CD1c-positive myeloid dendritic cell (primary cell): ENCODE data around the gene NPR1.
"Not testable (repeated sequence)": the region's sequence is repeated elsewhere in the genome, so short reads cannot be mapped to it uniquely, and the experiment has no call there.

Source experiments
- DNase-seq: peaks from one replicate; pipeline ENCODE4 v3.0.0-alpha.2; 2016; ENCODE audit errors: extremely low spot score

The NPR1 gene

DNA sequence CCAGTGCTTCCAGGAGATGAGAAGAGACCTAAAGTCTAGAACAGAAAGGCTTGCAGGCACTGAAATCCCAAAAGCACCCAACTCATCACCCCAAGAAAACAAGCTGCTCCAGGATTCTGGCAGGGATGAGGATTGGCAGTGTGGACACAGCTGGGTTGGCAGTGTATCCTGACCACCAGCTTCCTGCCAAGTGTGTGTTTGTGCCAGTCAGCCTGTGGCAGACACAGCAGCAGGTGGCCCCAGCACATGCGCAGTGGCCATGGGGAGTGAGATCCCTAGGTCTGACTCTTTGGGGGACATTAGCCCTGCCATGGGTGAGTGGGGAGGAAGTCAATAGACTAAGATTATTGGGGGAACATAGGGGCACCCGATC lies 28.6 kb upstream of the NPR1 start:
- no peak for DNase-seq

DNA sequence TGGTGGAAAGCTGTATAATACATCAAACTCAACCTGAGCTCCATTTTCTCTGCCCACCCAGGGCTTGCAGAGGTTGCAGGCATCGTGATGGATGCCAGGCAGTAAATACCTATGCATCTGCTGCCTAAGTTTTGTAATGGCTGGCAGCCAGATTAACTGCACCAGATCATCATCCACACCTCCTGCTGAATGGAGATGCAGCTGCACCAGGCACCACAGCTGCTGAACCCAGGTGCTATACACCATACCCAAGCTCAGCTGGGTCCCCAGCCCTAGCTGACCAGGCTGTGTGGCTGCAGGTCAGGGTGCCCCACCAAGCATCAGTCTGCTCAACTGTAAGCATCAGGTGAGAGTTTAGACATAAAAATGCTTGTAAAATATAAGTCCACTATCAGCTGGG lies 26.7 kb upstream of the NPR1 start:
- no peak for DNase-seq

- DNase-seq = peak; percentile 68
Observed at GRCh38 chr1:153652805-153653500, 25.5 kb upstream of the NPR1 start.

GRCh38 chr1:153655333-153655732 lies 23.2 kb upstream of the NPR1 start:
- DNase-seq = no peak

GRCh38 chr1:153658400-153659174 lies 19.9 kb upstream of the NPR1 start, which contains the start of gene SNAPIN:
TSS of gene SNAPIN (plus strand) at chr1:153658703. CDS start at chr1:153658744, 41 bp downstream.
- peak; percentile 94 for DNase-seq

DNA sequence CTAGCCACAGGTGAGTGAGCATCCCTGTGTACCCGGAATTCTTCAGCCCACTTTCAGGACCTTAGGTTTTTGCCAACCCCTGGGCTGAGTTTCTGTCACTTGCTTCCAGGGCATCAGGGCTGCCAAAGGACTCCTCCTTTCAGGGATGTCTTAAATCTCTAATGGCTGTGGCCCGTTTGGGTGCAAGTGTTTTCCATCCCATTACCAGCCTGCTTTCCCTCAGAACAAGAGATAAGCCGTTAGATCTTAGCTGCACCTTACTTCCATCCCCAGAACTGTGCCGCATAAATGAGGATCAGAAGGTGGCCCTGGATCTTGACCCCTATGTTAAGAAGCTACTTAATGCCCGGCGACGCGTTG lies 19.3 kb upstream of the NPR1 start:
- no peak for DNase-seq

DNA sequence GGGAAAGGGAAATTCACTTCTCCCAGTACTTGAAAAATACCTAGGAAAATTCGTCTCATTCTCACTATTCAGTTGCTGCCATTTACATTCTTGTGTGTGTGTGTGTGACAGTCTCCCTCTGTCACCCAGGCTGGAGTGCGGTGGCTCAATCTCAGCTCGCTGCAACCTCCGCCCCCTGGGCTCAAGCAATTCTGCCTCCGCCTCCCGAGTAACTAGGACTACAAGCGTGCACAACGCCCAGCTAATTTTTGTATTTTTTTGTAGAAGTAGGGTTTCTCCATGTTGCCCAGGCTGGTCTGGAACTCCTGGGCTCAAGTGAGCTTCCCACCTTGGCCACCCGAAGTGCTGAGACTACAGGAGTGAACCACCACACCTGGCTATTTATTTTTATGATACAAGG lies 18.8 kb upstream of the NPR1 start:
- DNase-seq = no peak

DNA sequence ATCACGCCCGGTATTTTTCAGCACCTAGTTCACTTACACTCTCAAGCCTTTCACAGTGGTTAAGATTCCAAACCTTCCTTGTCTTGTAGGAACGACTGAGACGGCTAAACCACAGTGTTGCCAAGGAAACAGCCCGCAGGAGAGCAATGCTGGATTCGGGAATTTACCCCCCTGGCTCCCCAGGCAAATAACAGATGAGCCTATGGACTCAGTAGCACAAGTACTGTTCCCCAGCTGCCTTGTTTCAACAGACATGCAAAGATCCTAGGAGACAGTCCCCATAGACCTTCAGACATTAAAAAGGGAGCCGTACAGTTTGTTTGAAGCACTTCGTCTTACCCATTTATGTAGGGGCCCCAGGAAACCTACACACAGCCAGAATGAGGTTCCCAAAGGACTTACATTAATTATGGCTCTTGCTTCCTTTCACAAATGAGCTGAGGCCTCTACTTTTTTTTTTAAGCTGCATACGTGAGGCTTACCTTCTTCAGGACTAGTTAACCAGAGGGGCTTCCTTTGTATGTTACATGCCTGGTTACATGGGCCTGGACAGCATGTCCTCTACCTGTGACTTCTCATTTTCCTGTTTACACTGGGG lies 17.3 kb upstream of the NPR1 start:
- DNase-seq = no peak

DNA sequence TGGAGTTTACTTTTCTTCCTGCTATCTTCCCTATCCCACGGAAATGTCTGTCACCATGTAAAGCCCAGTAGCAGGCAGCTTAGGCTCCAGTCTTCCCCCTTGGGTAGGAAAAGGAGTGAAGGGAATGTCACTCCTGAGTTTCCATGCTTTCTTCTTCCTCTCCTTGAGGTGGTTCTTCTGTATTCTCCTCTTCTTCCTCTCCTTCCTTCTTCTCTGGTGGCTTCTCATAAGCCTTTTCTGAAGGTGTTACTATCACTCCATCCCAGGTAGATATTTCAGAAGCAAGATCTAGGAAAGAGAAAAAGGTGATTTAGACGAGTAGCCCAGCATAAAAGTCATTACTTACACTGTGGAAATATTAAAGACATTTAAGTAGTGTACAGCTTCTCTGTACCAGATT lies 16.2 kb upstream of the NPR1 start:
- no peak for DNase-seq

- DNase-seq = no peak
Observed at GRCh38 chr1:153663211-153663610, 15.3 kb upstream of the NPR1 start.

DNA sequence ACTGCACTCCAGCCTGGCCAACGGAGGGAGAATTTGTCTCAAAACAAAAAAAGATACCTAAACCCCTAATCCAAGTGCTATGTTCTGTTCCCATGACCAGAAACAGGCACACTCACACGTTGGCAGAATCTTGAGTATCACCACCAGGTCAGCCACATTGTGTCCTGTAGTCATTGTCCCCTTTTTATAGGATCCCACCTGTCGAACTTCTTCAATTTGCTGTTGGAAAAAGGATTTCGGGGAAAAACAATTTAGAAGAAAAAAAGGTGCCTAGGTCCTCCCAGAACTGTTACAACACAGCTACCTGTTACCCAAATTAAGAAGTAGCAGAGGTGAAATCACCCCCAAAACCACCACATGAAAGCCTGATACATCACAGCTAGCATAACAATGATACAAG lies 11.0 kb upstream of the NPR1 start:
- no peak for DNase-seq

- not testable (repeated sequence) for DNase-seq
Observed at GRCh38 chr1:153668672-153669071, 9.8 kb upstream of the NPR1 start.

GRCh38 chr1:153669606-153670005 lies 8.9 kb upstream of the NPR1 start:
- no peak for DNase-seq

- no peak for DNase-seq
Observed at GRCh38 chr1:153670257-153670858, 8.1 kb upstream of the NPR1 start.

GRCh38 chr1:153670859-153671627 lies 7.4 kb upstream of the NPR1 start, which contains the start of gene ILF2:
TSS of gene ILF2 (minus strand) at chr1:153670993. CDS start at chr1:153670922, 71 bp downstream.
- DNase-seq = peak; percentile 100

GRCh38 chr1:153671628-153672353 lies 6.7 kb upstream of the NPR1 start:
- not testable (repeated sequence) for DNase-seq

DNA sequence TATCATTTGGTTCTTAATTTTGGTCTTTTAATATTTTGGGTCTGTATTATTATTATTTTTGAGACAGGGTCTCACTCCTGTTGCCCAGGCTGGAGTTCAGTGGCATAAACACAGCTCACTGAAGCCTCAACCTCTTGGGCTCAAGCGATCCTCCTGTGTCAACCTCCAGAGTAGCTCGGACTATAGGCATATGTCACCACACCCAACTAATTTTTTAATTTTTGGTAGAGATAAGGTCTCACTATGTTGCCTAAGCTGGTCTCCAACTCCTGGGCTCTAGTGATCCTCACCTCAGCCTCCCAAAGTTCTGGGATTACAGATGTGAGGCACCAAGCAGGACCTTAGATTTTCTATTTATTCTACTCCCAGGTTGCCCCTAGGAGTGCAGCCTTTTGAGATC lies 5.0 kb upstream of the NPR1 start:
- DNase-seq = no peak

DNA sequence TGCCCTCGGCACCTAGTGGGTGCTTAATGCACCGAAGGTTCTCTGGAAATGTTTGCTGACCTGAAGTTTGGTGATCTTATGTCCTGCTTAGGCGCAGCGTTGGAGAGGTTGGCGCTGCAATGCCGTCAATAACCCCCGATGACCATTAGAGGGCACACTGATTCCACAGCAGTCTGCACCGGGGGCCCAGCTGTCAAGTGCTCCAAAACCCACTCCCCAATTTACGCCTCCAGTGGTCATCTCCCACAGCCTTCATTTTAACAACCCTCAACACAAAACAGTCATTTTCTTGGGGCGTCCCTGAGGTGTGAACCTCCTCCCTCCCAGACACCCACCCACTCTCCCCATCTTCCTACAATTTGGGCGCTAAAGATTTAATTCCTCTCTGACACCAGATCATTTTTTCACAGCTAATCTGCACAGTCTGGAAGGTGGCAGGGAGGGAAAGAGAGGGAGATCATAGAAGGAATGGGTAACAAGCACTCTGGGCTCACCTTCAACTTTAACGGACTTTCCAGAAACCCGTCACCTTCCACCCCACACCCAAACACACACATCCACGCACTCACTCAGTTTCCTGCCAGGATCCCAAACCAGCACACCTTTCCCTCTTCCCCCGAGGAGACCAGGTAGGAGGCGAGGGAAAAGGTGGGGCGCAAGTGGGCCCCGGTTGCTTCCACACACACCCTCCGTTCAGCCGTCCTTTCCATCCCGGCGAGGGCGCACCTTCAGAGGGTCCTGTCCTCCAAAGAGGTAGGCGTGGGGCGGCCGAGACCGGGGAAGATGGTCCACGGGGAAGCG lies 570 bp upstream of the NPR1 start:
- peak; percentile 63 for DNase-seq

- peak; percentile 39 for DNase-seq
Observed at GRCh38 chr1:153679337-153680119, 1.0 kb downstream of the NPR1 start.

DNA sequence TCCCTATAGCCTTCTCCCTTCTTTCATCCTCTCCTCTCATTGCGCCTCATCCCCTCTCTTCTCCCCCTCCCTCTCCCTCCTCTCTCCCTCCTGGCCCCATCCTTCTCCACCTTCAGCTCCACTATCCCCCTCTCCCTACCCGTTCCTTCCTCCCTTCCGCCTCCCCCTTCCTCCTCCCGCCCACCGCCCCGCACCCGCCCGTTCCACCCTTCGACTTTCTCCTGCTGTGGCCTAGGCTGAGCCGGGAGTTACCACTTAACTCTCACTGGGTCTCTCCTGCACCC lies 1.6 kb downstream of the NPR1 start:
- no peak for DNase-seq
